ENCODE data around the gene CIT. TPM values are rescaled to one million over a fixed set of nuclear protein-coding genes. Genes with fewer than 3 reads are reported as not detected.

Gene CIT
- total and polyA plus RNA-seq, 10 of the 15 experiments (the other 5 are each of a cell fraction or from before 2014, with no cell fraction given), result 1.0 to 38.2 (median 14.9) TPM

GRCh38 chr12:119876761-119877638 is at the start of gene CIT (continued):
- TF ChIP-seq STAT1 (conservative IDR thresholded peaks at IDR 0.05), result no peak
- 0 out of 2 replicates have a peak, but pooled peaks have one; percentile 13 for TF ChIP-seq EED (IDR thresholded peaks at IDR 0.05; ENCODE audit: low read depth)
- TF ChIP-seq E4F1 (IDR thresholded peaks at IDR 0.05; ENCODE audit: borderline replicate concordance, partially characterized antibody), result no peak
- TF ChIP-seq LARP7 (IDR thresholded peaks at IDR 0.05), result peak; percentile 55; the same call in 1 of the 2 replicates
- TF ChIP-seq IKZF1 (conservative IDR thresholded peaks at IDR 0.05), result peak; percentile 65
- no peak for TF ChIP-seq SUZ12 (IDR thresholded peaks at IDR 0.05; ENCODE audit: unreplicated experiment)
- TF ChIP-seq PML (IDR thresholded peaks at IDR 0.05; ENCODE audit: low read length), result no peak
- no peak for TF ChIP-seq SKIL (IDR thresholded peaks at IDR 0.05; ENCODE audit: low read depth, poor library complexity, severe bottlenecking)
- TF ChIP-seq NR2F1 (conservative IDR thresholded peaks at IDR 0.05), result no peak
- no peak for TF ChIP-seq HDAC2 (IDR thresholded peaks at IDR 0.05)
- TF ChIP-seq KAT2A (conservative IDR thresholded peaks at IDR 0.05; ENCODE audit: control insufficient read depth, low read depth, low read length), result no peak
- TF ChIP-seq SRF (IDR thresholded peaks at IDR 0.05; ENCODE audit: low read depth in 2 of 2, low read length in 2 of 2), result 0 out of 4 replicates have a peak, but pooled peaks of 1 of the 2 experiments have one; percentile 38
- peak; percentile 96 for TF ChIP-seq E2F4 (IDR thresholded peaks at IDR 0.05; ENCODE audit: low read depth, low read length)
- no peak for TF ChIP-seq MTA3 (IDR thresholded peaks at IDR 0.05; ENCODE audit: borderline replicate concordance, low read length)
- peak; percentile 99 for TF ChIP-seq PKNOX1 (IDR thresholded peaks at IDR 0.05)
- no peak for TF ChIP-seq IRF5 (IDR thresholded peaks at IDR 0.05; ENCODE audit: borderline replicate concordance)
- TF ChIP-seq SIX5 (IDR thresholded peaks at IDR 0.05; ENCODE audit: low read depth, low read length, severe bottlenecking), result no peak
- TF ChIP-seq RAD21 (IDR thresholded peaks at IDR 0.05; ENCODE audit: insufficient read depth, low read depth, low read length), result no peak
- TF ChIP-seq ZNF217 (IDR thresholded peaks at IDR 0.05), result no peak
- TF ChIP-seq NBN (IDR thresholded peaks at IDR 0.05), result no peak
- peak; percentile 79 for TF ChIP-seq POLR2A (IDR thresholded peaks at IDR 0.05; ENCODE audit: low read depth, low read length)
- TF ChIP-seq POU2F2 (IDR thresholded peaks at IDR 0.05; ENCODE audit: borderline replicate concordance, low read depth, low read length), result peak; percentile 42; the same call in 1 of the 3 replicates
- no peak for TF ChIP-seq EZH2 (IDR thresholded peaks at IDR 0.05; ENCODE audit: borderline replicate concordance, control insufficient read depth, low read depth, low read length)
